Measurements from ENCODE around the gene XXYLT1.
"Not testable (repeated sequence)": the region's sequence is repeated elsewhere in the genome, so short reads cannot be mapped to it uniquely, and the experiment has no call there.

XXYLT1 gene

DNA sequence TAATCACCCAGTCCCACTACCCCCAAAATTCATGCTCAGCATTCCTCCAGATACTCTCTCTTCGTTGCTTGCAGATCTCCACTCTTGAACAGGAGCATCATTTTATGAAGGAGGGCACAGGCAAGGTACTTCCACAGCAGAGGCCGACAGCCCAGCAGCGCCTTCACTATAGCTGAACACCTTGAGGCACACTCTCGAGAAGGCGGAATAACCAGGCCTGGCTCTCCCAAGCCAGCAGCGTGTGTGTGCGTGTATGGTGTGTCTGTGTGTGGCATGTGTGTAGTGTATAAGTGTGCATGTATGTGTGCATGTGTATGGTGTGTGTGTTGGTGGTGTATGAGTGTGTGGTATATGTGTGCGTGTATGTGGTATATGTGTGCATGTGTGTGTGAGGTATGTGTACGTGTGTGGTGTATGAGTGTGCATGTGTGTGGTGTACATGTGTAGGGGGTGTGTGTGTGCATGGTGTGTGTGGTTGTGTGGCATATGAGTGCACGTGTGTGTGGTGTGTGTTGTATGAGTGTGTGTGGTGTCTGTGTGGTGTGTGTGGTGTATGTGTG is 161.8 kb downstream of the XXYLT1 start:
- no peak for DNase-seq

DNA sequence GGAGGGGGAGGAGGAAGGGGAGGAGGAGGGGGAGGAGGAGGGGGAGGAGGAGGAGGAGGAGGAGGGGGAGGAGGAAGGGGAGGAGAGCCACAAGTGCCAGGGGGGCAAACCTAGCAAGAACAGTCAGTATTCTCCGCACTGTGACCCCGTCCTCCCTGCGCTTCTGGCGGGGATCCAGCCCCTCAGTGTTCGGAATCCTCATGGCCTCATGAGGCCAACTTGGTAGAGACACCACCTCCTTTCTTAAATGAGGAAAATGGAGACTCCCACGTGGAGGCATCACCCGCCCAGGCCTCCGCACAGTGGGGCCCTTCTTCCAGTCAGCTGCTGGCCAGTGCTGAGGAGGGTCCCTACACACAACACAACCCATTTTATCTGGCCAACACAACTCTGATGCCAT is 163.4 kb downstream of the XXYLT1 start:
- DNase-seq = no peak

GRCh38 chr3:195107031-195107430 is 163.9 kb downstream of the XXYLT1 start:
- not testable (repeated sequence) for DNase-seq

DNA sequence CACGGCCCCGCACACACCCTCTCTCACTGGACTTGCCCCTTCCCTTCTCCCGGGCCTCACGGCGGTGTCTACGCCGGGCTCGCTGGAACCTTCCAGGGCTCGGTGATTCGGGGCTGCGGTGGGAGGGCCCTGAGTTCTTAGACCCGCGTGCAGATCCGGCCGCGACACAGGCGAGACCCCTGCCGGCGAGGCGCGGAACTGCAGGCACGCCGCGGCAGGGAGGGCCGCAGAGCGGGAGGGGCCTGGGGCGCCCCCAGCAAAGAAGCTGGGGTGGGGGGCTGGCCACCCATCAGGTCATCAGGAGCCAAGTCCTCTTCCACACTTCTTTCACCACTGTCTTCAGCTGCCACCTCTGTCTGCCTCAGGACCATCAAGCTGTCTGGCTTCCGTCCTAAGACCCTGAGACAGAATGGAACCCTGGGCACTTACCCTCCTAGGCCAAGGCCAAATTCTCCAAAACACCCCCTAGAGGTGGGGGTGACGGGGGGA is 164.5 kb downstream of the XXYLT1 start:
- peak; percentile 69 to 71 for DNase-seq

GRCh38 chr3:195105841-195106417 is 165.0 kb downstream of the XXYLT1 start:
- DNase-seq = no peak

GRCh38 chr3:195105389-195105788 is 165.6 kb downstream of the XXYLT1 start:
- DNase-seq = no peak

- DNase-seq = no peak
Measured at GRCh38 chr3:195104340-195104739, 166.6 kb downstream of the XXYLT1 start.

DNA sequence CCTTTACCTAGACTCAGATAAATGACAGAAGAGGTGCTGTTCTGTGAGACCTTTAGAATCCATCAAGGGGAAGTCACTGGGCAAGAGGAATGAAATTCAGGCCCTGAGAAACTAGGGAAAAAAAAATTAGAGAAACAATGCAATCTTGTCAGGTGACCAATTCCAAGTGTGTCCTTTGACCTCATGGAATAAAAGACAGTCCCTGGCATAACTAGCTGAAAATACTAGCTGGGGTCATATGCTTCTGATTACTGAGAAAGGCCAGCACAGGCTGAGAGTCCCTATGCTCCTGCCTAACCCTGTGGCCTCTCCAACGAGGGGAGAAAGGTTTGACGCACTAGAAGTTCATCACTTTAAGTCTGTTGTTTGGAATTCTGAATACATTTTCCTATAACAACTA is 167.3 kb downstream of the XXYLT1 start:
- DNase-seq = no peak

DNA sequence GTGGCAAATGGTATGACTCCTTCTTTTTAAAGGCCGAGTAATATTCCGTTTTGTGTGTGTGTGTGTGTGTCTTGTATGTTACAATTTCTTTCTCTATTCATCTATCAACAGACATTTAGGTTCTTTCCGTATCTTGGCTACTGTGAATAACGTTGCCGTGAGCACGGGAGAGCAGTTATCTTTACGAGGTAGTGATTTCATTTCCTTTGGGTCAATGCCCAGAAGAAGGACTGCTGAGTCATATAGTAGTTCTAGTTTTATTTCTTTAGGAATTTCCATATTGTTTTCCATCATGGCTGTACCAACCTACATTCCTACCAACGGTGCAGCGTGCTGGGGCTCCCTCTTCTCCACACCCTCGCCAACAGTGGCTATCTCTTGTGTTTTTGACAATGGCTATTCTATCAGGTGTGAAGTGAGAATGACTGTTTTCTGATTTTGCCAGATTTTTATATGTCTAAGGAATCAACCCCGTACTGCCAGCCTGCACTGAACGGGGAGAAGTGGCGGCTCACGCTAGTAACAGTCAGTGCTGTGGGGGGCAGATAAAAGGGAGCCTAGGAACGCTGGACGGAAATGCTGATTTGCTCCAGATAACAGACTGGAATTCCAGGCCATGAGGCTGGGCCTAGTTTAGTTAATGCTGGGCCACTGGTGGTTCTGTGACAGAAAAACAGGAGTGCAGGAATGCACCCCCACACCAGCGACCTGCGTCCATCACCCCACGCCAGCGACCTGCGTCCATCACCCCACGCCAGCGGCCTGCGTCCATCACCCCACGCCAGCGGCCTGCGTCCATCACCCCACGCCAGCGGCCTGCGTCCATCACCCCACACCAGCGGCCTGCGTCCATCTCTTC is 168.1 kb downstream of the XXYLT1 start:
- peak in 1 of 2 donors; percentile 26 for DNase-seq

- no peak for DNase-seq
Measured at GRCh38 chr3:195101927-195102608, 168.9 kb downstream of the XXYLT1 start.

DNA sequence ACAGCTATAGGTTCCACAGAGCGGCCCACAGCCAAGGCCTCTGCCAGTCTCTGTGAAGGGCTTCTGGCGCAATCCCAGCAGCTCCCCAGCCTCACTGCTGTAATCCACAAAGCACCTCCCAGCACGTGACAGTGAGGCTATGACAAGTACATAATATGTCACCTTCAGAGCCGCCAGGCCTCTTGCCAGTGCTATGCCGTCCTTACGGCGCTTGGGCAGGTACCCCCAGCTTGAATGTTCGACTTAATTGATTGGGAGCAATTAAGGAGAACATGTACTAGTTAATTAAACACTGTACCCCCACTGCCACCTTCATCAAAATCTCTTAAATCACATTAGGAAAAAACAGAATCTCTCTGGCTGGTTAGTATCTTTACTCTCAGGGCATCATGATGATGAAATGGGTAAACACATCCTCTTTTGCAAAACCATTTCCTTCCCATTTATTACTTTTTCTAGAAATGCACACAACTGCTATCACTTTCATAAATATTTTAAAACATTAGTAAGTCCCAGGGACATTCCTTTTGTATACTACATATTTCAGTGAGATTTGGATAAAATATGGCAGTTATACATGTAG is 169.9 kb downstream of the XXYLT1 start:
- DNase-seq = peak; percentile 19 to 77

DNA sequence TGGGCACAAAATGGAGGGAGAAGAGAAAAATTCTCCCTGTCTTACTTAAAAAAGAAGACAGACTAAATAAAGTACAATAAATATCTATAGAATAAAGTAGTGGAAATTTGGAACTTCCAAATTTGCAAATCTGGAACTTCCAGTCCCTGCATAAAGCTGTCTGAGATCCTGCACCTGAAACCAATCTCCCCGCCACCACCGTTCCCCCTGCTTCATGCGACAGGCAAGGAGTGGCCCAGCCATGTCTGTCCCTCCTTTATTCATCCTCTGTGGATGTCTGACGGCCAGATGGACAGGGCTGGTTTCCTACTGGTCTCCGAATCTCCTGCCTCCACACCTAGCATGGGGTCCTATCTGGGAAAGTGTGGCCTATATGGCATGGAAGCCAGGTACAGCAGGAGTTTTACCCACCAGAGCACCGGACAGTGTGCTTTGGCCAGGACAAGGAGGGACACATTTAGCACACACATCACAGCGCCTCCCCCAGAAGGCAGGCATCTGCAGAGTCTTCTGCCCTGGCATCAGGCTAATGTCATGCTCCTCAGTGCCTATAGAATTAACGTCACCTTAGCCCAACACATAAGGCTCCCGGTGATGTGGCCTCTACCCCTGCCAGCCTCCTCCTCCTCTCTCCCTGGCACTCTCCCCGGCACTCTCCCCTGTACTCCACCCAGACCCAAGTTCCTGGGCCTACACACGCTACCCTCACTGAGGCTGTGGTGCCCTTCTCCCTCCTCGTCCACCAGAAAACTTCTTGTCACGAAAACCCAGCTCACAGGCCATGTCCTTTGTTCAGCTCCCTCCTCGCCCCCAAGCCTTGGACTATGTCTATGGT is 170.8 kb downstream of the XXYLT1 start:
- DNase-seq = no peak

DNA sequence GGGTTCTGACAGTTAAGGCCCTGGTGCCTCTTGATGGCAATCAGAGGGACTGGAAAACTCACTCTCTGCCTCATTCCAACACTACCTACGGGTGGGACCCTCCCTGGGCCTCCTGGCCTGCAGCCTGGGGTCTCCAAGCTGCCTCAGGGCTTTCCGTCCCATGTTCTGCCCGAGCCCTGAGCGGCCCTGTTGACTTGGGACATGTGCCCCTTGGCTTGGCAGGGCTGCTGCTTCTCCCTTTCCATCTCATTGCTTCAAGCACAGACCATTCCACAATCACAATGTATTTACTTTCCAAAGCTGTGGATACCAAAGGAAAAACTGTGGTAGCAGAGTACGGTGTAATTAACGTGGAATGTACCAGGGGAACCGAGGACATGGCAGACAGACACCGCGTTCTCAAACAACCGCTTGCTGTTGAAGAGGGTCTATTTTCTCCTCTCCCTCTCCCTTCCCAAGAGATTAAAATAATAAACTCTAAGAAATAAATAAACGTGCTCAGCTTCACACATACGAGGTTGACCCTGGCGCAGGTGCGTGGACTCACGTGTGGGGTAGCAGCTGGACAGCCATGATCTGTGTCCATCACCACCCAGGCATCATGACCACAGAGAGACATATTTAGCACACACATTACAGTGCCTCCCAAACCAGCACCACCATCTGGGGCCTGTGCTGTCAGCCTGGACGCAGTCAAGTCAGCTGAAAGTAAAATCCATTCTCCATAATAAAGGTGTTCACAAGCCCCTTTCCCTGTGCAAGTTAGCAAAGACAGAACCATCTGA is 172.0 kb downstream of the XXYLT1 start:
- no peak for DNase-seq

- DNase-seq = no peak
Measured at GRCh38 chr3:195097331-195098255, 173.4 kb downstream of the XXYLT1 start.

DNA sequence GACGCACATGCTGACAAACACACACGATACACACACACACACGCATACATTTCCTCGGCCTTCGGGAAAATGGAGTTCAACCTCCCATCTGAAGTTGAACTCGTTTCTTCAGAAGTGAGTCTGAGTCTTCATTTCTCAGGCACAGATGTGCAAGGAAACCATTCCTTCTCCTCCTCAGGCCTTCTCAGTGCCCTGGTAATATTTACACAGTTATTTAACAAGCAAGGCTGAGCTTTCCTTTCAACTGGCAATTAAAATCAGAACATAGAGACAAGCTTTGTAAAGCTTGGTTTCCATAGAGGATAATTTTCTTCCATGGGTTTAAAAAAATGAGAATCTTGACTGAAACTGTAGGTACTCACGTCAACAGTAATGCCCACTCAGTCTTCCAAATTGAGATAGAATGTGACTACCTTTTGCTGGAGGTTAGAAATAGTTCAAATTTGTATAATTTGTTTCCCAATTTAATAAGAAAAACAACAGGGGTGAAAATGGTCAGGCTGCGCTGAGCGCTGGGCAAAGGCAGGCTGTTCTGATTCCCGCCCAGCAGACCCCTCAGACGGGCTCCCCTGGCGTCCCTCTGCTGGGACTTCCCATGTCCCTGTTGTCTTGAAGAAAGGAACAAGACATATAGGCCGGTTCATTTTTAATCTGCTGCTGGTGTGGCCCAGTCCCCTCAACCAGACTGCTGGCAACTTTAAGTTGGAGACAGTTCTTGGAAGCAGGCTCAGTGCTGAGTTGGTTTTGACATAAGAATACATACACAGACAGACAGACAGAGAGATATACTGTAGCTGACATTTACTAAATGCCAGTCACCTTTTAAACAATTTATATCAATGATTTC is 174.3 kb downstream of the XXYLT1 start:
- DNase-seq = no peak

DNA sequence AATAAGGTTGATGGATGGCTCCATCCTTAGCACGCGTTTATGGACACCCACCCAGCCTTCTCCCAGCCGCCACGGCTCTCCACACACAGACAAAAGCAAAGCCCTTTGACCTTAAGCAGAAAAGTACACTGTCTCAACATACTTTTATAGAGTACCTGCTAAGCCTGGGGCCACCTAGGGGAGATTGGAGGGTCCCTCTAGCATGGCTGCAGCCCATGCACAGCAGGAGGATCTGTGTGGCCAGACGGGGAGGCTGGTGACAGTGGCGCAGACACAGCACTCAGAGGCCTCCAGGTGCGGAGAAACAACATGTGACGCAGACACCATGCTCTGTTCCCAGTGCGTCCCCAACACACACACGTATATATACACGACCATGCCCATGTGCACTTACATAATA is 174.9 kb downstream of the XXYLT1 start:
- no peak for DNase-seq

GRCh38 chr3:195095704-195096036 is 175.3 kb downstream of the XXYLT1 start:
- no peak for DNase-seq

GRCh38 chr3:195095035-195095703 is 175.8 kb downstream of the XXYLT1 start:
- peak in 1 of 2 donors; percentile 64 for DNase-seq
